H54 (cell line): ENCODE measurements around the gene FGD6.

Experiments
- DNase-seq: peaks from one replicate; pipeline ENCODE4 v3.0.0; 2011; ENCODE audit warnings: low spot score, mixed read lengths; ENCODE audit not compliant: insufficient read length
- FAIRE-seq: peaks from 3 replicates; lab custom pipeline; 2011; peaks lifted over from hg19 to GRCh38; lab: Jason Lieb, UNC
- POLR2A ChIP-seq: IDR thresholded peaks from 2 replicates; pipeline ENCODE4 v1.6.1; 2011; ENCODE audit warnings: low read depth, mild to moderate bottlenecking, low read length

Gene FGD6

DNA sequence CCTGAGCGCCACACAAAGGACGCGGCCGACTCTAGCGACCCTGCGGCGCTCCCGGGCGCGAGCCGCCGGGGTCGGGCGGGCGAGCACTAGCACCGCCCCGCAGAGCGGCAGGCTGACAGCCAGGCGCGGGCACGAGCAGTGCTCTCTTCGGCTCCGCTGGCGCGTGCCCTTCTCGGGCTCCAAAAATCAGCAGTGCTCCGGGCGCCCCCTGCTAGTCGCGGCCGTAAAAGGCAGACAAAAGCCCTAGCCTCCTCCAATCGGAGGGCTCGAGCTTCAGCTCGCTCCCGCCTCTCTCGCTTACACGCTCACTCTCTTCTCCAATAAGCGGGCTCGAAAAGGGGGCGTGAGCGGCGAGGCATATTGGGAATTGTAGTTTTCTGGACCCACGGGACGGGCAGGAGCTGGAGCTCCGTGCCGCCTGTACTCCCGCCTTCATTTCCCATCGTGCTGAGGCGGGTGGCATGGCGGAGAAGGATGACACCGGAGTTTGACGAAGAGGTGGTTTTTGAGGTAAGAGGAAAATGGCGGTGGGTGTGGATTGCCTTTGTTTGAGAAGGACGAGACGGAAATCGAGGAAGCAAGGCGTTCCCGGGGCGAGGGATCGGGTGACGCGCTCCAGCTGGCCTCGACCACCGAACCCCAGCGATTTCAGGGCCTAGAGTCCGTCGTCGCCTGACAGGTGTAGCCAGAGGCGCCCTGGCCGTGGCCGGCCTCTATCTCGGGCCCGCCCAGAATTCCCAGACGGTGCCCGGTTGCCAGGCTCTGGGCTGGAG is at the start of gene FGD6, which contains the start of gene VEZT:
Gene FGD6, minus strand, starts transcription at position 91 of the 773 bp plus-strand sequence. CDS start 227 bp downstream, outside the sequence.
Gene VEZT, plus strand, starts transcription at position 431 of the 773 bp plus-strand sequence. Its CDS starts 44 bp downstream, at position 475.
- FAIRE-seq (peak; percentile 97), DNase-seq (peak; percentile 81)

GRCh38 chr12:95266254-95266653 is 49.0 kb upstream of the FGD6 start:
- FAIRE-seq (no peak), DNase-seq (no peak)
- no peak for TF ChIP-seq POLR2A

More for the DNA sequence above, at the start of gene FGD6, which contains the start of gene VEZT:
- peak; percentile 58 for TF ChIP-seq POLR2A

DNA sequence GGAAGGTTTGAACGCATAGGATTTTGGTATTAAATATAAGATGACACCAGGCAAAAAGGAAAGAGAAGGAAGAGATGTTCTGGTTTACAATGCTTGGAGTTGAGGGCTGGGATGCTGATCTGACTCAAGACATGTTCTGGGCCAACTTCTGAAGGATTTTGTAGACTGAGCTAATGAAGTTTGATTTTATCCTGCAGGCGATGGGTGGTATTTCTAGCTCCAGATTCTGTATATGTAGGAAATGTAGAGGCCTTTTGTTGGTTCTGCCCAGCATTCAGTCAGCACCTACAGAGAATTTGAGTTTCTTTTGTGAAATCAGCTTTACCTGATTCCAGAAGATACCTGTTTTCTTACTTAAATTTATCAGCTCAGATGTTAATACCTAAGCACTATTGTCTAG is 48.5 kb upstream of the FGD6 start:
- no peak for DNase-seq
- no peak for FAIRE-seq
- TF ChIP-seq POLR2A = no peak

- peak; percentile 45 for FAIRE-seq
- DNase-seq = no peak
- no peak for TF ChIP-seq POLR2A
Observed at GRCh38 chr12:95262808-95263207, 45.5 kb upstream of the FGD6 start.

DNA sequence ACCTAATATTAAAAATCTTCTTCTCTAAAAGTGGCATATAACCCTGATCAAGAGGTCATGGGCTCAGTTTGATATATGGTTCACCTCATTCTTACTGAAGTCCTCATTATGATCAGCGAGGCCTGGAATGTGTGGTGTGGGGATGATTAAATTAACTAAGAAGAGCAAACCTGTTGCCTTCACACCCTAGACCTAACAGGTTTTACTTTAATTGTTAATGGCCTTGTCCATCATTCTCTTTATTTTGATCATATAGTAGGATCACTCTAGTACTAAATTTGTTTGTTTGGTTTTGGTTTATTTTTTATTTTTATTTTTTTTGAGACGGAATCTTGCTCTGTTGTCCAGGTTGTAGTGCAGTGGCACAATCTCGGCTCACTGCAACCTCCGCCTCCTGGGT is 43.8 kb upstream of the FGD6 start:
- TF ChIP-seq POLR2A = no peak
- FAIRE-seq (no peak), DNase-seq (no peak)

DNA sequence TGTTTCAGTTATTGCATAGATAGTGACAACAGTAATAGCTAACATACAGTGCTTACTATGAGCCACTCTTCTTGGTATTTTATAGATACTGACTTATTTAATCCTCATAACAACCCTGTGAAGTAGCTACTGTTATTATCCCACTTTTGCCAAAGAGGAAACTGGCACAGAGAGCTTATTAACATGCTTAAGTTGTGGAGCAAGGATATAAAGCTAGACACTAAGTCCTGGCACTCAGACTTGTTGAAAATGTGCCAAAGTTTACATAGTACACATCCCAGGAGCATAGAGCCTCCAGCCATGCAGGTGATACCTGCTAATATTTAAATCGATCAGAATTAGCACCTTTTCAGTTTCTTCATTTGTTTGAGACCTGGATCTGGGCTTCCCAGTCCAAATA is 42.1 kb upstream of the FGD6 start:
- peak; percentile 50 for FAIRE-seq
- DNase-seq = no peak
- no peak for TF ChIP-seq POLR2A

- FAIRE-seq (no peak), DNase-seq (no peak)
- no peak for TF ChIP-seq POLR2A
Observed at GRCh38 chr12:95258803-95259202, 41.5 kb upstream of the FGD6 start.

DNA sequence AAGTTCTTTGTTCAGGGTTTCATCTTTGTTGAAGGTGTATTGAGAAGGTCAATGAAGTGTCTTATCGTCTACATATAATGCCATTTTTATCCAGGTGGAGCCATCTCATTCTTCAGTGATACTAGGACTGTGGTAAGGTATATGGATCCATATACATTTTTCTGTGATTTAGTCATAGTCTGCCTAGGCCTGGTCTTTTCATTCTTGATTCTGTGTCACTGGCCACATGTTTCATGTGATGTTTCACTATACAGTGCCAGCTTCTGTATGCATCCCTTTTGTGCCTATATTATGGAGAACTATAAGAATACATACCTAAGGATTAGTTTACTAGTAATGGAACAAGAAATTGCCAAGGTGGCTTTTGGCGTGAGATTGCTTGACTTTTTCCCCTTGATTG is 40.9 kb upstream of the FGD6 start:
- TF ChIP-seq POLR2A = no peak
- FAIRE-seq = no peak

DNA sequence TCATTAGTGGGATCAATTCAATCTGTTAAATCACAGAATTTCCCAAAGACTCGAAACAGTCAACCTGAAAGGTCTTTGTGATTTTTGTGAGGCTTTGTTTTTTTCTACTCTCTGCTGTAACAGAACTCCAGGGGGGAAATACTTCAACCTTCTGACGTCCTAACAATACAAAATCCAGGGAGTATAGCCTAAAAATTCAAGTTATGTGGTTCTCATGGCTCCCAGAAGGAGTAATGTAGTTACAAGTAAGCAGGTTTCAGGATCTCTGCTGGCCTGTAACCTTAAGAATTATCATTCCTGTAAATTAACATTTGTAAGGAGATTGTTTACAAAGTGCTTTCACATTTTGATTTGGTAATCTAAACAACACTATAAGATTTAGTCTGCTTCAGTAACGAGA is 40.3 kb upstream of the FGD6 start:
- TF ChIP-seq POLR2A = no peak
- FAIRE-seq (no peak), DNase-seq (no peak)

More for the DNA sequence above, 40.9 kb upstream of the FGD6 start:
- peak; percentile 15 for DNase-seq

DNA sequence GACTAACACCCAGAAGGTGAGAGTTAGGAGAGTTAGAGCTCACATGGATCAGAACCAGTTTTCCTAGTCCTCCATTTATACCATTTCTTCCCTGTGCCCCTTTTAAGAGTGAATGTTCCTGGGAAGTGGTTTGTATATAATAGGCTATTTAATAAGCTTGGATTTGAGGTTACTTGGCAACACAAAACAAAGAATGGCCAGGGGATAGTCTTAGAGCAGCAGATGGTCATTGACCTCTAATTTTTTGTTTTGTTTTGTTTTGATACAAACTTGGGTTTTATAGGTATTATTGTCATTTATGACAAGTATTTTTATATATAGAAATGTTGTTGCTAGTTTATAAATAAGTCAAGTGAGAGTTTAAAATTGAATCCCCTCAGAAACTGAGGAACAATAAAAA is 36.1 kb upstream of the FGD6 start:
- DNase-seq (no peak), FAIRE-seq (no peak)
- TF ChIP-seq POLR2A = no peak

GRCh38 chr12:95248604-95249360 is 31.5 kb upstream of the FGD6 start:
- DNase-seq (no peak), FAIRE-seq (peak; percentile 6)
- no peak for TF ChIP-seq POLR2A

- TF ChIP-seq POLR2A = no peak
- FAIRE-seq (peak; percentile 57), DNase-seq (no peak)
Observed at GRCh38 chr12:95248095-95248494, 30.8 kb upstream of the FGD6 start.

DNA sequence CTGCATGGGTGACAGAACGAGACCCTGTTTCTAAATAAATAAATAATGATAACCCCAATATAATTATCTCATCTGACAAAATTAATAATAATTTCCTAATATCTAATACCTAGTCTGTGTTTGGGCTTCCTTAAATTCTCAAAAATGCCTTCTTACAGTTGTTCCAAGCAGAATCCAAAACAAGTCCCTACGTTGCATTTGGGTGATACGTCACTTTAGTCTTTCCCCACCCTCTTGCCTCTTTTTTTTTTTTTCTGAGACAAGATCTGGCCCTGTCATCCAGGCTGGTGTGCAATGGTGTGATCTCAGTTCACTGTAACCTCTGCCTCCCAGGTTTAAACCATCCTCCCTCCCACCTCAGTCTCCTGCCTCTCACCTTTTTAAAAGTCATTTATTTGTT is 27.1 kb upstream of the FGD6 start:
- FAIRE-seq (no peak), DNase-seq (no peak)
- no peak for TF ChIP-seq POLR2A

DNA sequence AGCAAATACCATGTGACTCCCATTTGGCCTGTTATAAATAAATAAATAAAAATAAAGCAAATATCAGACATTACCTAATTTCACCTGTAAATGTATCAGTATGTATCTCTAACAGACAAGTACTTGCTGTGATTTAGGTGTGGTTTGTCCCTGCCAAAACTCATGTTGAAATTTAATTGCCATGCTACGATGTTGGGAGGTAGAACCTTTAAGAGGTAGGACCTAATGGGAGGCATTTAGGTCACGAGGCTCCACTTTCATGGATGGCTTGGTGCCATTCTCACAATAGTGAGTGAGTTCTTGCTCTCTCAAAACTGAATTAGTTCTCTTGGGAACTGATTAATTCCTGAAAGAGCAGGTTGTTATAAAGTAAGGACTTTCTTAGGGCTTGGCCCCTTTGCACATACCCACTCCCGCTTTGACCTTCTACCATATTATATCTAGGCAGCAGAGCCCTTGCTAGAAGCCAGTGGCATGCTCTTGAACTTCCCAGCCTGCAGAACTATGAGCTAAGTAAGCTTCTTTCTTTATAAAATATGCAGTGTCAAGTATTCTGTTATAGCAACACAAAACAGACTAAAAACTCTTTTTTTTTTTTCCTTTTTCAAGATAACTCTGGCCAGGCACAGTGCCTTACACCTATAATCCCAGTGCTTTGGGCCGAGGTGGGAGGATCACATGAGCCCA is 26.4 kb upstream of the FGD6 start:
- no peak for DNase-seq
- no peak for TF ChIP-seq POLR2A
- FAIRE-seq = no peak
